Tracheal epithelial cell (primary cell): ENCODE measurements around the gene PELI2. TPM values are rescaled to one million over a fixed set of nuclear protein-coding genes. Genes with fewer than 3 reads are reported as not detected.

Experiments used
- total RNA-seq: library from RNA; depleted of rRNA; stranded (reverse); fragments of >200 nt; gene quantifications from 2 replicates; pipeline ENCODE4 v1.2.1, GENCODE V29; 2014

Gene PELI2, protein sequence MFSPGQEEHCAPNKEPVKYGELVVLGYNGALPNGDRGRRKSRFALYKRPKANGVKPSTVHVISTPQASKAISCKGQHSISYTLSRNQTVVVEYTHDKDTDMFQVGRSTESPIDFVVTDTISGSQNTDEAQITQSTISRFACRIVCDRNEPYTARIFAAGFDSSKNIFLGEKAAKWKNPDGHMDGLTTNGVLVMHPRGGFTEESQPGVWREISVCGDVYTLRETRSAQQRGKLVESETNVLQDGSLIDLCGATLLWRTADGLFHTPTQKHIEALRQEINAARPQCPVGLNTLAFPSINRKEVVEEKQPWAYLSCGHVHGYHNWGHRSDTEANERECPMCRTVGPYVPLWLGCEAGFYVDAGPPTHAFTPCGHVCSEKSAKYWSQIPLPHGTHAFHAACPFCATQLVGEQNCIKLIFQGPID
- 2.4 and 5.8 TPM in 2 replicates for total RNA-seq

DNA sequence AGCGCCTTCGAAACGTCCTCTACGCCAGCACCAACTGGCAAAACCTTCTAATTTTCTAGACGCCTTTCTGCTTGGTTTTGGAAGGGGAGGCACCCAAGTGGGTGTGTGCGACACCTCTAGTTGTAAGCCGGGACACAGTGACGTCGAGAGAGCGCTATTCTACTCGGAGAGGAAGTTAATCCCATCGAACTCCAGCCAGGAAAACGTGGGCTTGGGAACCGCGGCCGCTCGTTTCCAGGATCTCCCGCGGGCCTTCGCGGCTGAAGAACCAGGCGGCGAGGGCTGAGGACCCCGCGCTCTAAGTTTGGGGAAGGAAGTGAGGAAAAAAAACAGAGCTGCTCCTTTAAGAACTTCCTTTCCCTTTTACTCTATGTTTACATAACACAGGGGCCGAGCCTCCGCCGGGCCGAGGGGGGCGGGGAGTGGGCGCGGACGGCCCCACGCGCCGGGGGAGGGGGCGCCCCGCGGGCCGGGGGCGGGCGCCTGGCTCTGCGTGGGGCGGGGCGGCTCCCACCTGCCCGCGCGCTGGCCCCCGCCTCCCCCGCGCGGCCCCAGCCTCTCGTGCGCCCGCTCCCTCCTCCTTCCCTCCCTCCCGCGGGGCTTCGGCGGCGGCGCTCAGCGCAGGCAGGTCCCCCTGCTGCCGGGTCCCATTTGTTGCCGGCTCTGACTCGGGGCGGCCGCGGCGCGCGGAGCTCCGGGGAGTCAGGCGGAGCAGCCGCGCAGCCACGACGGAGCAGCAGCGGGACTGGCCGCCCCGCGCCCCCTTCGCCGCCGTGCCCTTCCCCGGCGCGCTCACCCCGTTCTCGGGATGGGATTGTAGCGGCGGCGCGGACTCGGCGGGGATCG is at the start of gene PELI2:
Gene PELI2, plus strand, starts transcription at position 647 of the 846 bp plus-strand sequence. CDS start 250 bp downstream, outside the sequence.

